ENCODE data around the gene PTGIR.

- TF ChIP-seq FOXM1 (IDR thresholded peaks at IDR 0.05; ENCODE audit: borderline replicate concordance) (no peak), FOXA1 (IDR thresholded peaks at IDR 0.05) (no peak), BHLHE40 (IDR thresholded peaks at IDR 0.05; ENCODE audit: borderline replicate concordance) (no peak), SP1 (IDR thresholded peaks at IDR 0.05) (no peak)
These were observed 19.5 kb downstream of the PTGIR start for GRCh38 chr19:46605356-46605821.

Measured in HEK293T (cell line).